ENCODE data around the gene EEF1A2. TPM values are rescaled to one million over a fixed set of nuclear protein-coding genes. Genes with fewer than 3 reads are reported as not detected.

The EEF1A2 gene
- total and polyA plus RNA-seq, 2 of the 4 experiments (the other 2 are of a cell fraction) = 1.3 to 4.6 TPM

DNA sequence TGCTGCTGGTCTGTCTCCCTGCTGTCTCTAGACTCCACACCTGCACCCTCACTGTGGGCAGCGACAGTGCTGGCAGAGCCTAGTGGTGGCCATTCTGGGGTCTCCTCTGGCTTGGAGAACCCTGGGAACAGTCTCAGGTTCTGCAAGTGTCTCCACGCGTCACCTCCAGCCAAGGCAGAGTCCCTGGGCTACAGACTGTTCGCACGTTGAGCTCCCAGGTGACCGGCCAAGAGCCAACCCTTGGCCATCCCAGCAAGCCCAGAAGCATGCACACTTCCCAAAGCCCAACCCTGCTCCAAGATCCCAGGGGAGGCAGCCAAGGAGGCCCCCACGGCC lies 4.8 kb downstream of the EEF1A2 start:
- no peaks in the 10 kb centered on the region for H3K36me3 ChIP-seq (ENCODE audit: control insufficient read depth, insufficient read depth, low read length)
- no peak overlapping the region for H3K23ac ChIP-seq (ENCODE audit: low read depth, low read length)
- no peak overlapping the region for H4K91ac ChIP-seq (ENCODE audit: insufficient read depth, low read depth, low read length)
- no peak overlapping the region for H3K4ac ChIP-seq (ENCODE audit: low read depth, low read length)
- no peak overlapping the region for H3K27ac ChIP-seq (ENCODE audit: insufficient read depth, low read length)
- no peaks in the 10 kb centered on the region for H3K9me3 ChIP-seq (ENCODE audit: control insufficient read depth, insufficient read depth, low read length)
- no peak for ATAC-seq (ENCODE audit: low read depth)
- no peak overlapping the region for H3K56ac ChIP-seq (ENCODE audit: extremely low read depth, insufficient read depth, low read length)
- 64% methylated on average over 4 of the region's 7 CpGs; no CpG with 5 or more reads in 1 of the 2 experiments for WGBS, 2 experiments (ENCODE audit: extremely low coverage in 2 of 2, insufficient read length in 1 of 2)
- H2AK5ac ChIP-seq (ENCODE audit: low read depth, low read length) = no peak overlapping the region
- H2BK20ac ChIP-seq (ENCODE audit: low read depth, low read length) = no peak overlapping the region
- H2AK9ac ChIP-seq (replicated peaks; ENCODE audit: low read depth, low read length, poor library complexity) = no peak overlapping the region
- no peak overlapping the region for H3K4me3 ChIP-seq (ENCODE audit: insufficient read depth, low read depth, low read length)
- H4K20me1 ChIP-seq (ENCODE audit: insufficient read depth, low read length) = peaks cover 4% of the 10 kb centered on the region
- BruUV-seq (replicated peaks) = no TSS peak
- no peak for DNase-seq
- H3K18ac ChIP-seq (ENCODE audit: low read depth, low read length) = no peak overlapping the region
- ChIA-PET CTCF (no interaction called here), POLR2A (ENCODE audit: unreplicated experiment) (no interaction called here)
- H2BK15ac ChIP-seq (ENCODE audit: low read depth, low read length) = no peak overlapping the region
- no peak overlapping the region for H3K9ac ChIP-seq (ENCODE audit: low read depth, low read length)
- in situ Hi-C loops (cut with MboI; ENCODE audit: low sequenced_read_pairs) (no loop called here), intact Hi-C loops (cut with micrococcal nuclease) (no loop called here), dilution Hi-C loops (cut with HindIII; ENCODE audit: low sequenced_read_pairs, unreplicated experiment) (no loop called here)
- H3K9me1 ChIP-seq (ENCODE audit: insufficient read depth, low read length) = no peaks in the 10 kb centered on the region
- no peak overlapping the region for H4K8ac ChIP-seq (ENCODE audit: low read depth in 2 of 2, low read length in 2 of 2)
- no peaks in the 10 kb centered on the region for H3K79me1 ChIP-seq (ENCODE audit: low read depth in 1 of 2, low read length in 2 of 2)
- TF ChIP-seq MAZ (IDR thresholded peaks at IDR 0.05; ENCODE audit: borderline replicate concordance, low read depth, low read length) (no peak), NFE2L2 (IDR thresholded peaks at IDR 0.05; ENCODE audit: low read depth, low read length) (no peak), CHD1 (IDR thresholded peaks at IDR 0.05; ENCODE audit: low read depth, low read length) (no peak), MXI1 (IDR thresholded peaks at IDR 0.05; ENCODE audit: borderline replicate concordance, low read depth, low read length) (no peak), FOS (IDR thresholded peaks at IDR 0.05; ENCODE audit: low read depth, low read length) (no peak), BHLHE40 (IDR thresholded peaks at IDR 0.05; ENCODE audit: low read depth, low read length) (no peak), RFX5 (IDR thresholded peaks at IDR 0.05; ENCODE audit: low read depth, low read length) (no peak), RCOR1 (IDR thresholded peaks at IDR 0.05; ENCODE audit: insufficient replicate concordance, low read length) (no peak), SMC3 (IDR thresholded peaks at IDR 0.05; ENCODE audit: low read depth, low read length) (no peak), RAD21 (IDR thresholded peaks at IDR 0.05; ENCODE audit: low read length) (no peak), MAFK (IDR thresholded peaks at IDR 0.05; ENCODE audit: low read depth, low read length) (no peak), POLR2A (IDR thresholded peaks at IDR 0.05; ENCODE audit: low read depth, low read length) (no peak), CEBPB (IDR thresholded peaks at IDR 0.05; ENCODE audit: low read depth, low read length) (no peak)
- TF ChIP-seq, protein P1, sequence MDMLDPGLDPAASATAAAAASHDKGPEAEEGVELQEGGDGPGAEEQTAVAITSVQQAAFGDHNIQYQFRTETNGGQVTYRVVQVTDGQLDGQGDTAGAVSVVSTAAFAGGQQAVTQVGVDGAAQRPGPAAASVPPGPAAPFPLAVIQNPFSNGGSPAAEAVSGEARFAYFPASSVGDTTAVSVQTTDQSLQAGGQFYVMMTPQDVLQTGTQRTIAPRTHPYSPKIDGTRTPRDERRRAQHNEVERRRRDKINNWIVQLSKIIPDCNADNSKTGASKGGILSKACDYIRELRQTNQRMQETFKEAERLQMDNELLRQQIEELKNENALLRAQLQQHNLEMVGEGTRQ (IDR thresholded peaks at IDR 0.05; ENCODE audit: low read depth, low read length) = no peak
- TF ChIP-seq, protein P2, sequence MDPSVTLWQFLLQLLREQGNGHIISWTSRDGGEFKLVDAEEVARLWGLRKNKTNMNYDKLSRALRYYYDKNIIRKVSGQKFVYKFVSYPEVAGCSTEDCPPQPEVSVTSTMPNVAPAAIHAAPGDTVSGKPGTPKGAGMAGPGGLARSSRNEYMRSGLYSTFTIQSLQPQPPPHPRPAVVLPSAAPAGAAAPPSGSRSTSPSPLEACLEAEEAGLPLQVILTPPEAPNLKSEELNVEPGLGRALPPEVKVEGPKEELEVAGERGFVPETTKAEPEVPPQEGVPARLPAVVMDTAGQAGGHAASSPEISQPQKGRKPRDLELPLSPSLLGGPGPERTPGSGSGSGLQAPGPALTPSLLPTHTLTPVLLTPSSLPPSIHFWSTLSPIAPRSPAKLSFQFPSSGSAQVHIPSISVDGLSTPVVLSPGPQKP (IDR thresholded peaks at IDR 0.05; ENCODE audit: borderline replicate concordance, low read depth, low read length) = no peak
- TF ChIP-seq, protein P3, sequence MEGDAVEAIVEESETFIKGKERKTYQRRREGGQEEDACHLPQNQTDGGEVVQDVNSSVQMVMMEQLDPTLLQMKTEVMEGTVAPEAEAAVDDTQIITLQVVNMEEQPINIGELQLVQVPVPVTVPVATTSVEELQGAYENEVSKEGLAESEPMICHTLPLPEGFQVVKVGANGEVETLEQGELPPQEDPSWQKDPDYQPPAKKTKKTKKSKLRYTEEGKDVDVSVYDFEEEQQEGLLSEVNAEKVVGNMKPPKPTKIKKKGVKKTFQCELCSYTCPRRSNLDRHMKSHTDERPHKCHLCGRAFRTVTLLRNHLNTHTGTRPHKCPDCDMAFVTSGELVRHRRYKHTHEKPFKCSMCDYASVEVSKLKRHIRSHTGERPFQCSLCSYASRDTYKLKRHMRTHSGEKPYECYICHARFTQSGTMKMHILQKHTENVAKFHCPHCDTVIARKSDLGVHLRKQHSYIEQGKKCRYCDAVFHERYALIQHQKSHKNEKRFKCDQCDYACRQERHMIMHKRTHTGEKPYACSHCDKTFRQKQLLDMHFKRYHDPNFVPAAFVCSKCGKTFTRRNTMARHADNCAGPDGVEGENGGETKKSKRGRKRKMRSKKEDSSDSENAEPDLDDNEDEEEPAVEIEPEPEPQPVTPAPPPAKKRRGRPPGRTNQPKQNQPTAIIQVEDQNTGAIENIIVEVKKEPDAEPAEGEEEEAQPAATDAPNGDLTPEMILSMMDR (conservative IDR thresholded peaks at IDR 0.05; ENCODE audit: low read depth, low read length) = no peak
- H2BK120ac ChIP-seq (ENCODE audit: low read depth, low read length) = no peak overlapping the region
- no peak overlapping the region for H2BK5ac ChIP-seq (ENCODE audit: low read depth, low read length, poor library complexity, severe bottlenecking)
- no peak overlapping the region for H3K4me2 ChIP-seq (ENCODE audit: low read depth, low read length)
- no peak overlapping the region for H2AFZ ChIP-seq (replicated peaks; ENCODE audit: low read length, poor library complexity)
- no peaks in the 10 kb centered on the region for H3K4me1 ChIP-seq (ENCODE audit: control insufficient read depth, insufficient read depth, low read length)
- H3K27me3 ChIP-seq (ENCODE audit: control insufficient read depth, insufficient read depth, low read length) = peaks cover 6% of the 10 kb centered on the region; the same call in 1 of the 2 replicates
- no peak overlapping the region for H4K5ac ChIP-seq (ENCODE audit: low read depth, low read length)
- no peak overlapping the region for H3K14ac ChIP-seq (replicated peaks; ENCODE audit: low read depth, low read length)

Data from IMR-90 (cell line).